Neural cell (in vitro differentiated cells): ENCODE results near the gene MASTL. TPM values are rescaled to one million over a fixed set of nuclear protein-coding genes. Genes with fewer than 3 reads are reported as not detected.

Experiments used
- H2AFZ ChIP-seq: fragments of 200-600, 300-800 bp; sonication (generic), shearing (Covaris generic); 2 replicates; pipeline ENCODE4 v1.6.0; 2014; ENCODE audit warnings: low read depth, mild to moderate bottlenecking, antibody characterized with exemption, low read length, moderate library complexity
- H3F3A ChIP-seq: fragments of 200-600 bp; shearing (Covaris generic); 2 replicates; pipeline ENCODE4 v1.6.1; 2016; ENCODE audit warnings: mild to moderate bottlenecking, moderate library complexity, mixed read lengths, antibody characterized with exemption, low read length; ENCODE audit not compliant: insufficient read depth, poor library complexity, severe bottlenecking
- H3K27ac ChIP-seq: fragments of 200-600, 300-800 bp; sonication (generic), shearing (Covaris generic); 2 replicates; pipeline ENCODE4 v1.5.1; 2014; ENCODE audit warnings: mild to moderate bottlenecking, low read length, moderate library complexity
- H3K27me3 ChIP-seq: fragments of 300-800, 200-600 bp; sonication (generic), shearing (Covaris generic); 2 replicates; pipeline ENCODE4 v1.6.0; 2014; ENCODE audit warnings: mild to moderate bottlenecking, low read depth, low read length, moderate library complexity; ENCODE audit not compliant: insufficient read depth
- H3K36me3 ChIP-seq: fragments of 300-800, 200-600 bp; sonication (generic), shearing (Covaris generic); 2 replicates; pipeline ENCODE4 v1.5.1; 2014; ENCODE audit warnings: mild to moderate bottlenecking, antibody characterized with exemption, low read length, moderate library complexity; ENCODE audit not compliant: insufficient read depth
- H3K4me2 ChIP-seq: fragments of 300-800, 200-600 bp; sonication (generic), shearing (Covaris generic); 2 replicates; pipeline ENCODE4 v1.6.0; 2014; ENCODE audit warnings: mild to moderate bottlenecking, low read length
- H3K4me3 ChIP-seq: fragments of 300-800, 200-600 bp; sonication (generic), shearing (Covaris generic); 2 replicates; pipeline ENCODE4 v1.5.1; 2014; ENCODE audit warnings: mild to moderate bottlenecking, low read length, moderate library complexity
- H3K79me2 ChIP-seq: fragments of 200-600 bp; shearing (Covaris generic); replicated peaks from 2 replicates; pipeline ENCODE4 v1.6.0; 2014; ENCODE audit warnings: mild to moderate bottlenecking, low read length, moderate library complexity; ENCODE audit not compliant: insufficient read depth
- H3K9ac ChIP-seq: fragments of 300-800, 200-600 bp; sonication (generic), shearing (Covaris generic); 2 replicates; pipeline ENCODE4 v1.6.1; 2016; ENCODE audit warnings: mild to moderate bottlenecking, low read length, mixed read lengths
- H3K9me2 ChIP-seq: fragments of 200-600 bp; shearing (Covaris generic); 2 replicates; pipeline ENCODE4 v1.6.1; 2016; ENCODE audit warnings: mild to moderate bottlenecking, low read length, mixed read lengths; ENCODE audit not compliant: insufficient read depth
- H3K9me3 ChIP-seq: fragments of 200-600, 300-800 bp; sonication (generic), shearing (Covaris generic); 2 replicates; pipeline ENCODE4 v1.6.1; 2016; ENCODE audit warnings: mild to moderate bottlenecking, mixed run types, low read length, moderate library complexity, mixed read lengths
- H4K20me1 ChIP-seq: fragments of 200-600 bp; shearing (Covaris generic); 2 replicates; pipeline ENCODE4 v1.6.1; 2016; ENCODE audit warnings: mild to moderate bottlenecking, mixed run types; ENCODE audit not compliant: insufficient read depth
- CTCF ChIP-seq: fragments of 450-650 bp; IDR thresholded peaks from 2 replicates; pipeline ENCODE4 v1.5.1; 2014; ENCODE audit warnings: antibody characterized with exemption, mild to moderate bottlenecking, moderate library complexity; ENCODE audit not compliant: poor library complexity, severe bottlenecking
- EP300 ChIP-seq: fragments of 450-650 bp; conservative IDR thresholded peaks from 2 replicates; pipeline ENCODE4 v1.6.1; 2014; ENCODE audit warnings: antibody characterized with exemption, mild to moderate bottlenecking, moderate library complexity; ENCODE audit not compliant: poor library complexity, severe bottlenecking
- EZH2 ChIP-seq: fragments of 200-600, 300-800 bp; shearing (Covaris generic), sonication (generic); IDR thresholded peaks from 2 replicates; pipeline ENCODE4 v1.6.1; 2014; ENCODE audit warnings: antibody characterized with exemption, low read length, borderline replicate concordance, mild to moderate bottlenecking; ENCODE audit not compliant: insufficient read depth, poor library complexity, severe bottlenecking
- MXI1 ChIP-seq: fragments of 450-650 bp; conservative IDR thresholded peaks from 2 replicates; pipeline ENCODE4 v1.6.1; 2014; ENCODE audit warnings: antibody characterized with exemption, mild to moderate bottlenecking; ENCODE audit not compliant: poor library complexity, severe bottlenecking
- POLR2AphosphoS5 ChIP-seq: IDR thresholded peaks from 2 replicates; pipeline ENCODE4 v1.6.1; 2012
- RAD21 ChIP-seq: fragments of 450-650 bp; conservative IDR thresholded peaks from 2 replicates; pipeline ENCODE4 v1.6.1; 2014; ENCODE audit warnings: antibody characterized with exemption, mild to moderate bottlenecking, moderate library complexity
- REST ChIP-seq: IDR thresholded peaks from 2 replicates; pipeline ENCODE4 v1.6.1; 2012; ENCODE audit warnings: borderline replicate concordance
- SMC3 ChIP-seq: fragments of 450-650 bp; conservative IDR thresholded peaks from 2 replicates; pipeline ENCODE4 v1.6.1; 2014; ENCODE audit warnings: antibody characterized with exemption, mild to moderate bottlenecking, moderate library complexity; ENCODE audit not compliant: poor library complexity
- TAF1 ChIP-seq: IDR thresholded peaks from 2 replicates; pipeline ENCODE4 v1.6.1; 2012; ENCODE audit warnings: low read depth
- polyA plus RNA-seq: library from polyadenylated mRNA; depleted of rRNA; stranded (reverse); fragments of >200 nt; gene quantifications from 2 replicates; pipeline ENCODE4 v1.2.3, GENCODE V29; 2014

Gene MASTL
- polyA plus RNA-seq, 1 donor from 2014 or later: 7.1 TPM

- Histone ChIP-seq H3K9me3 (no peaks in the 10 kb centered on the region), H3K9ac (no peak overlapping the region), H3K27me3 (no peaks in the 10 kb centered on the region), H3K36me3 (peaks cover 18% of the 10 kb centered on the region), H3K9me2 (no peaks in the 10 kb centered on the region), H3F3A (no peaks in the 10 kb centered on the region), H2AFZ (no peak overlapping the region), H3K4me2 (no peak overlapping the region), H3K79me2 (peaks cover 31% of the 10 kb centered on the region), H4K20me1 (no peaks in the 10 kb centered on the region), H3K27ac (no peak overlapping the region), H3K4me3 (no peak overlapping the region)
- TF ChIP-seq TAF1 (no peak), REST (no peak), RAD21 (no peak), MXI1 (no peak), SMC3 (no peak), EZH2 (no peak), CTCF (no peak), EP300 (no peak), POLR2AphosphoS5 (no peak)
These were observed 11.5 kb upstream of the MASTL start for GRCh38 chr10:27143686-27144085.

GRCh38 chr10:27145937-27146336 lies 9.2 kb upstream of the MASTL start:
- no peak overlapping the region for H3K9ac ChIP-seq
- peaks cover 20% of the 10 kb centered on the region for H3K36me3 ChIP-seq
- H3F3A ChIP-seq: no peaks in the 10 kb centered on the region
- H3K27me3 ChIP-seq: no peaks in the 10 kb centered on the region
- no peak overlapping the region for H3K27ac ChIP-seq
- H3K79me2 ChIP-seq: peaks cover 54% of the 10 kb centered on the region
- TF ChIP-seq EP300 (no peak), EZH2 (no peak), POLR2AphosphoS5 (no peak), MXI1 (no peak), CTCF (no peak), SMC3 (no peak), RAD21 (no peak), REST (no peak), TAF1 (no peak)
- H3K4me2 ChIP-seq: no peak overlapping the region
- no peaks in the 10 kb centered on the region for H4K20me1 ChIP-seq
- H3K9me3 ChIP-seq: no peaks in the 10 kb centered on the region
- no peak overlapping the region for H2AFZ ChIP-seq
- H3K9me2 ChIP-seq: no peaks in the 10 kb centered on the region
- H3K4me3 ChIP-seq: no peak overlapping the region
